Breast epithelium (tissue), 3 donors: ENCODE results near the gene SRPRB.

Source experiments
- POLR2A ChIP-seq: fragments of 450-650 bp; IDR thresholded peaks from one replicate; pipeline ENCODE4 v1.6.1; 2016; ENCODE audit warnings: antibody characterized with exemption, mild to moderate bottlenecking, moderate library complexity
- POLR2AphosphoS5 ChIP-seq, 3 donors: sonication (generic); formaldehyde crosslinking; IDR thresholded peaks; one replicate each; pipeline ENCODE4 v1.6.1; 2017; ENCODE audit warnings: antibody characterized with exemption in 3 of 3
- TF ChIP-seq, protein P1 (sequence below), 3 donors: fragments of 450-650 bp; IDR thresholded peaks; one replicate each; pipeline ENCODE4 v1.5.1; 2016 to 2017; ENCODE audit warnings: antibody characterized with exemption in 3 of 3, mild to moderate bottlenecking in 3 of 3, moderate library complexity in 3 of 3

DNA sequence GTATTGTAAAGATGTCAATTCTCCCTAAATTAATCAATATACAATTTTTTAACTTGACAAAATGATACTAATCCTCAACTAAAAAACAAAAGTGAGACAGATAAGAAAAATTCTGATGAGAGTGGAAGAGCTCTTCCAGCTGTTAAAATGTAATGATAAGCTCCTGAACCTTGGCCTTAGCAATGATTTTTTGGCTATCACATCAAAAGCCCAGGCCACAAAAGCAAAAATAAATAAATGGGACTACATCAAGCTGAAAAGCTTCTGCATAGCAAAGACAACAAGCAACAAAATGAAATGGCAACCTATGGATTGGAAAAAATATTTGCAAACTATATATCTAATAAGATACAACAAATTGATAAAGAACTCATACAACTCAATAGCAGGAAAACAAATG is 24.0 kb upstream of the SRPRB start:
- TF ChIP-seq POLR2A (no peak), POLR2AphosphoS5 (IDR thresholded peaks at IDR 0.05) (no peak)
- TF ChIP-seq, protein P1, sequence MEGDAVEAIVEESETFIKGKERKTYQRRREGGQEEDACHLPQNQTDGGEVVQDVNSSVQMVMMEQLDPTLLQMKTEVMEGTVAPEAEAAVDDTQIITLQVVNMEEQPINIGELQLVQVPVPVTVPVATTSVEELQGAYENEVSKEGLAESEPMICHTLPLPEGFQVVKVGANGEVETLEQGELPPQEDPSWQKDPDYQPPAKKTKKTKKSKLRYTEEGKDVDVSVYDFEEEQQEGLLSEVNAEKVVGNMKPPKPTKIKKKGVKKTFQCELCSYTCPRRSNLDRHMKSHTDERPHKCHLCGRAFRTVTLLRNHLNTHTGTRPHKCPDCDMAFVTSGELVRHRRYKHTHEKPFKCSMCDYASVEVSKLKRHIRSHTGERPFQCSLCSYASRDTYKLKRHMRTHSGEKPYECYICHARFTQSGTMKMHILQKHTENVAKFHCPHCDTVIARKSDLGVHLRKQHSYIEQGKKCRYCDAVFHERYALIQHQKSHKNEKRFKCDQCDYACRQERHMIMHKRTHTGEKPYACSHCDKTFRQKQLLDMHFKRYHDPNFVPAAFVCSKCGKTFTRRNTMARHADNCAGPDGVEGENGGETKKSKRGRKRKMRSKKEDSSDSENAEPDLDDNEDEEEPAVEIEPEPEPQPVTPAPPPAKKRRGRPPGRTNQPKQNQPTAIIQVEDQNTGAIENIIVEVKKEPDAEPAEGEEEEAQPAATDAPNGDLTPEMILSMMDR (IDR thresholded peaks at IDR 0.05): no peak
